ENCODE data around the gene CALM1.

CALM1 gene

DNA sequence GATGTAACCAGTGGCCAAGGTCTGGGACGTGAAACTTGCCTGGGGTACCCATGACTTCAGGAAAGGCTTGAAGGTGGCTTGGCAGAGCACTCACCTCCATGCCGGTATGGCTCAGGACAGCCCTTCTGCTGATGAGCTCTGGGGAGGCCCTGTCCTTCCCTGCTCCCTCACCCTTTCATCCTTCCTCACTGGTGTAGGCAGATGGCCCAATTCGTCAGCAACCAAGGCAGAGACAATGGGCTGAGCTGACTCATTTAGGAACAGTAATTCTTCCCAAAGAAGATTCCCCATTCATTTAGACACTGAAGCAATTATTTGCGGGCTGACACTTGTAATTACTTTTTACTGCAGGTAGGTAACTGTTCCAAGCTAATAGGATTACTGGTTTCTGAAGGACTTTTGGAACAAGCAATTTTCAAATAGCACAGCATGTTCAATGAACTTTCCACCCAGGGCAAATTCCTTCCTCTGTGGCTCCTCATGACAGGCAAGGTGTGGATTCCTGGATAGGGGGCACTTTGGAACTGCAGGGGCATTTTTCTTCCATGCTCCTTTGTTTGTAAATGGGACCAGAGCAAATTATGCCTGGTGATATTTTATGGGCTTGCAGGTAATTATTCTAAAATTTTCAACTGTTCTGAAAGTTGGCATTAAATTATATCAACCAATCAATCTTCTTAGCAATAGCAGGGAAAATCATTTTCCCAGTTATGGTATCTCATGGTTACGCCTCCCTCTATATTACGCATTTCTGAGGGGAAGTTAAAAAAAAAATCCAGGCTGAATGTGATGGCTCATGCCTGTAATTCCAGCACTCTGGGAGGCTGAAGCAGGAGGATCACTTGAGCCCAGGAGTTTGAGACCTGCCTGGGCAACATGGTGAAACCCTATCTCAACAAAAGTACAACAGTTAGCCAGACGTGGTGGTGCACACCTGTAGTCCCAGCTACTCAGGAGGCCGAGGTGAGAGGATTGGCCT is 41.0 kb upstream of the CALM1 start:
- ChIA-PET CTCF (interaction anchor here (0.7 kb wide), 1 partner anchor 10 kb away, joined by 5 read pairs; no protein-coding TSS in a partner anchor), POLR2A (no interaction called here)
- no peak for TF ChIP-seq PRDM4 (tag by site-specific recombination; IDR thresholded peaks at IDR 0.05)
- peak; percentile 52 for TF ChIP-seq SP7 (tag by site-specific recombination; IDR thresholded peaks at IDR 0.05)
- no peak for TF ChIP-seq KLF16 (tag by site-specific recombination; IDR thresholded peaks at IDR 0.05)

GRCh38 chr14:90356925-90357324 is 39.9 kb upstream of the CALM1 start:
- ChIA-PET CTCF (interaction anchor here (0.6 kb wide), 1 partner anchor 1517 kb away, joined by 3 read pairs; no protein-coding TSS in a partner anchor), POLR2A (no interaction called here)
- no peaks in the 10 kb centered on the region for H3K36me3 ChIP-seq (ENCODE audit: control insufficient read depth in 2 of 2, insufficient read depth in 1 of 2, low read length in 2 of 2)
- no peak overlapping the region for H3K27ac ChIP-seq (ENCODE audit: extremely low read depth, low read depth, low read length)
- no peaks in the 10 kb centered on the region for H3K4me1 ChIP-seq (ENCODE audit: control insufficient read depth, insufficient read depth, low read length)
- no peaks in the 10 kb centered on the region for H3K9me3 ChIP-seq (ENCODE audit: control insufficient read depth, insufficient read depth, low read depth, low read length)
- no peak overlapping the region for H3K4me3 ChIP-seq (ENCODE audit: low read depth, low read length)
- TF ChIP-seq ZNF114 (tag by site-specific recombination; IDR thresholded peaks at IDR 0.05) = no peak
- TF ChIP-seq ZNF707 (tag by site-specific recombination; IDR thresholded peaks at IDR 0.05) = no peak
- TF ChIP-seq ZNF488 (tag by site-specific recombination; IDR thresholded peaks at IDR 0.05) = no peak
- TF ChIP-seq ZNF223 (tag by site-specific recombination; IDR thresholded peaks at IDR 0.05) = no peak
- TF ChIP-seq ZSCAN18 (tag by site-specific recombination; IDR thresholded peaks at IDR 0.05) = no peak
- TF ChIP-seq, protein P1, sequence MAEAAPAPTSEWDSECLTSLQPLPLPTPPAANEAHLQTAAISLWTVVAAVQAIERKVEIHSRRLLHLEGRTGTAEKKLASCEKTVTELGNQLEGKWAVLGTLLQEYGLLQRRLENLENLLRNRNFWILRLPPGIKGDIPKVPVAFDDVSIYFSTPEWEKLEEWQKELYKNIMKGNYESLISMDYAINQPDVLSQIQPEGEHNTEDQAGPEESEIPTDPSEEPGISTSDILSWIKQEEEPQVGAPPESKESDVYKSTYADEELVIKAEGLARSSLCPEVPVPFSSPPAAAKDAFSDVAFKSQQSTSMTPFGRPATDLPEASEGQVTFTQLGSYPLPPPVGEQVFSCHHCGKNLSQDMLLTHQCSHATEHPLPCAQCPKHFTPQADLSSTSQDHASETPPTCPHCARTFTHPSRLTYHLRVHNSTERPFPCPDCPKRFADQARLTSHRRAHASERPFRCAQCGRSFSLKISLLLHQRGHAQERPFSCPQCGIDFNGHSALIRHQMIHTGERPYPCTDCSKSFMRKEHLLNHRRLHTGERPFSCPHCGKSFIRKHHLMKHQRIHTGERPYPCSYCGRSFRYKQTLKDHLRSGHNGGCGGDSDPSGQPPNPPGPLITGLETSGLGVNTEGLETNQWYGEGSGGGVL (tag by site-specific recombination; IDR thresholded peaks at IDR 0.05) = no peak
- TF ChIP-seq ZNF391 (tag by site-specific recombination; IDR thresholded peaks at IDR 0.05; ENCODE audit: borderline replicate concordance, low read depth) = no peak
- no peak for TF ChIP-seq ZBTB10 (tag by site-specific recombination; IDR thresholded peaks at IDR 0.05)
- TF ChIP-seq ZNF239 (tag by site-specific recombination; IDR thresholded peaks at IDR 0.05) = no peak
- TF ChIP-seq ZNF341 (tag by site-specific recombination; IDR thresholded peaks at IDR 0.05; ENCODE audit: low read depth) = no peak
- no peak for TF ChIP-seq ZNF37A (tag by site-specific recombination; IDR thresholded peaks at IDR 0.05)
- no peak for TF ChIP-seq ZNF155 (tag by site-specific recombination; IDR thresholded peaks at IDR 0.05)
- TF ChIP-seq ZNF174 (tag by site-specific recombination; IDR thresholded peaks at IDR 0.05) = no peak
- TF ChIP-seq ZNF654 (tag by site-specific recombination; IDR thresholded peaks at IDR 0.05; ENCODE audit: low read depth) = no peak
- no peak for TF ChIP-seq ZNF292 (tag by site-specific recombination; IDR thresholded peaks at IDR 0.05; ENCODE audit: borderline replicate concordance, low read depth)

More for the DNA sequence above, 41.0 kb upstream of the CALM1 start:
- Histone ChIP-seq H3K36me3 (ENCODE audit: control insufficient read depth in 2 of 2, insufficient read depth in 1 of 2, low read length in 2 of 2) (no peaks in the 10 kb centered on the region), H3K4me3 (ENCODE audit: low read depth, low read length) (no peak overlapping the region), H3K9me3 (ENCODE audit: control insufficient read depth, insufficient read depth, low read depth, low read length) (no peaks in the 10 kb centered on the region), H3K4me1 (ENCODE audit: control insufficient read depth, insufficient read depth, low read length) (no peaks in the 10 kb centered on the region), H3K27ac (ENCODE audit: extremely low read depth, low read depth, low read length) (no peak overlapping the region)

All from HEK293 (cell line).